Ishikawa (cell line): Measurements from ENCODE around the gene IRAK1BP1.

Experiments
- CEBPB ChIP-seq: IDR thresholded peaks from 2 replicates; pipeline ENCODE4 v1.6.1; 2012
- CREB1 ChIP-seq: IDR thresholded peaks from 2 replicates; pipeline ENCODE4 v1.6.1; 2012; ENCODE audit warnings: low read depth
- EGR1 ChIP-seq: IDR thresholded peaks from 2 replicates; pipeline ENCODE4 v1.6.1; 2012
- EP300 ChIP-seq: IDR thresholded peaks from 2 replicates; pipeline ENCODE4 v1.6.1; 2012; ENCODE audit warnings: borderline replicate concordance
- FOXM1 ChIP-seq: IDR thresholded peaks from 2 replicates; pipeline ENCODE4 v1.6.1; 2012; ENCODE audit warnings: low read depth, borderline replicate concordance
- MAX ChIP-seq: IDR thresholded peaks from 2 replicates; pipeline ENCODE4 v1.6.1; 2012
- NFIC ChIP-seq: IDR thresholded peaks from 2 replicates; pipeline ENCODE4 v1.6.1; 2012
- RAD21 ChIP-seq: IDR thresholded peaks from 2 replicates; pipeline ENCODE4 v1.6.1; 2012; ENCODE audit warnings: low read depth
- TAF1 ChIP-seq: IDR thresholded peaks from 2 replicates; pipeline ENCODE4 v1.6.1; 2012; ENCODE audit warnings: low read depth, mild to moderate bottlenecking
- TCF12 ChIP-seq: IDR thresholded peaks from 2 replicates; pipeline ENCODE4 v1.6.1; 2012; ENCODE audit warnings: low read depth
- TEAD4 ChIP-seq: IDR thresholded peaks from 2 replicates; pipeline ENCODE4 v1.6.1; 2012
- YY1 ChIP-seq: IDR thresholded peaks from 2 replicates; pipeline ENCODE4 v1.6.1; 2012; ENCODE audit warnings: low read depth
- ZBTB7A ChIP-seq: IDR thresholded peaks from 2 replicates; pipeline ENCODE4 v1.6.1; 2012; ENCODE audit warnings: low read depth
- TF ChIP-seq, protein P1 (sequence below): IDR thresholded peaks from 2 replicates; pipeline ENCODE4 v1.6.1; 2012
- TF ChIP-seq, protein P2 (sequence below): IDR thresholded peaks from 2 replicates; pipeline ENCODE4 v1.6.1; 2012; ENCODE audit warnings: low read depth, mild to moderate bottlenecking

IRAK1BP1 gene

DNA sequence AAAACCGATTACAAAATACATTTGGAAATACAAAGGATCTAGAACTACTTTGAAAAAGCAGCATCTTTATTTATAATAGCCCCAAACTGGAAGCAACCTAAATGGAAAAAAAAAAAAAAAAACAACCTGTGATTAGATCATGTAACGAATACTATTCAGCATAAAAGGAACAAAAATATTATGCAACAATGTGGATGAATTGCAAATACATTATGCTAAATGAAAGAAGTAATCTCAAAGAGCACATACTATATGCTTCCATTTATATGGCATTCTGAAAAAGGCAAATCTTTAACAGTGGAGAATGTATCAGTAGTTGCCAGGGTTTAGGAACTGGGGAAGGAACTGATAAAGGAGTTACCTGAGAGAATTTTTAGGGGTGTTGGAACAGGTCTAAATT, 28.9 kb downstream of the IRAK1BP1 start:
- TF ChIP-seq, protein P1, sequence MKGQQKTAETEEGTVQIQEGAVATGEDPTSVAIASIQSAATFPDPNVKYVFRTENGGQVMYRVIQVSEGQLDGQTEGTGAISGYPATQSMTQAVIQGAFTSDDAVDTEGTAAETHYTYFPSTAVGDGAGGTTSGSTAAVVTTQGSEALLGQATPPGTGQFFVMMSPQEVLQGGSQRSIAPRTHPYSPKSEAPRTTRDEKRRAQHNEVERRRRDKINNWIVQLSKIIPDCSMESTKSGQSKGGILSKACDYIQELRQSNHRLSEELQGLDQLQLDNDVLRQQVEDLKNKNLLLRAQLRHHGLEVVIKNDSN = no peak
- TF ChIP-seq YY1 = no peak
- no peak for TF ChIP-seq EGR1

GRCh38 chr6:78908621-78909020, 41.3 kb downstream of the IRAK1BP1 start:
- TF ChIP-seq EGR1 = no peak
- TF ChIP-seq, protein P1 = no peak
- TF ChIP-seq TAF1 = no peak
- TF ChIP-seq, protein P2, sequence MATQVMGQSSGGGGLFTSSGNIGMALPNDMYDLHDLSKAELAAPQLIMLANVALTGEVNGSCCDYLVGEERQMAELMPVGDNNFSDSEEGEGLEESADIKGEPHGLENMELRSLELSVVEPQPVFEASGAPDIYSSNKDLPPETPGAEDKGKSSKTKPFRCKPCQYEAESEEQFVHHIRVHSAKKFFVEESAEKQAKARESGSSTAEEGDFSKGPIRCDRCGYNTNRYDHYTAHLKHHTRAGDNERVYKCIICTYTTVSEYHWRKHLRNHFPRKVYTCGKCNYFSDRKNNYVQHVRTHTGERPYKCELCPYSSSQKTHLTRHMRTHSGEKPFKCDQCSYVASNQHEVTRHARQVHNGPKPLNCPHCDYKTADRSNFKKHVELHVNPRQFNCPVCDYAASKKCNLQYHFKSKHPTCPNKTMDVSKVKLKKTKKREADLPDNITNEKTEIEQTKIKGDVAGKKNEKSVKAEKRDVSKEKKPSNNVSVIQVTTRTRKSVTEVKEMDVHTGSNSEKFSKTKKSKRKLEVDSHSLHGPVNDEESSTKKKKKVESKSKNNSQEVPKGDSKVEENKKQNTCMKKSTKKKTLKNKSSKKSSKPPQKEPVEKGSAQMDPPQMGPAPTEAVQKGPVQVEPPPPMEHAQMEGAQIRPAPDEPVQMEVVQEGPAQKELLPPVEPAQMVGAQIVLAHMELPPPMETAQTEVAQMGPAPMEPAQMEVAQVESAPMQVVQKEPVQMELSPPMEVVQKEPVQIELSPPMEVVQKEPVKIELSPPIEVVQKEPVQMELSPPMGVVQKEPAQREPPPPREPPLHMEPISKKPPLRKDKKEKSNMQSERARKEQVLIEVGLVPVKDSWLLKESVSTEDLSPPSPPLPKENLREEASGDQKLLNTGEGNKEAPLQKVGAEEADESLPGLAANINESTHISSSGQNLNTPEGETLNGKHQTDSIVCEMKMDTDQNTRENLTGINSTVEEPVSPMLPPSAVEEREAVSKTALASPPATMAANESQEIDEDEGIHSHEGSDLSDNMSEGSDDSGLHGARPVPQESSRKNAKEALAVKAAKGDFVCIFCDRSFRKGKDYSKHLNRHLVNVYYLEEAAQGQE = no peak
- no peak for TF ChIP-seq NFIC
- no peak for TF ChIP-seq CREB1
- no peak for TF ChIP-seq TCF12
- no peak for TF ChIP-seq FOXM1
- TF ChIP-seq TEAD4 = no peak
- TF ChIP-seq MAX = no peak
- no peak for TF ChIP-seq RAD21

DNA sequence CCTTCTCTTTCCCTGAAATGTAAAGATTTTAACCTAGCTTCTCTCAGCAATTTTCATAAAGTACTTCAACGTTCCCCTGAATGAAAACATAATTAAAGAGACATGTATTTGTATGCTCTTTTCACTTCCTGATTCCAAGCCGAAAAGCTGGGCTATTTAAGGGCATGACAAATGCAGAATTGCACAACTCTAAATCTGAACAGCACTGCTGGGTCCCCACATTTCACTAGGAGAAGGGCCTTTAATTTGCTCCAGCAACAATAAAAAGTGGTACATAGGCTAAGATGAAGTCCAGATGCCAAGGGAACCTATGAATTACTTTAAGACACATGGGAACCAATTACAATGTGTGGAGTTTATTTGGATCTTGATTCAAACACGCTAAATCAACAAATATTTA, 42.0 kb downstream of the IRAK1BP1 start:
- TF ChIP-seq FOXM1 (no peak), TAF1 (no peak), EGR1 (no peak), RAD21 (no peak), EP300 (no peak), CEBPB (no peak), TEAD4 (no peak), TCF12 (no peak), CREB1 (no peak)
- TF ChIP-seq, protein P1 = no peak

DNA sequence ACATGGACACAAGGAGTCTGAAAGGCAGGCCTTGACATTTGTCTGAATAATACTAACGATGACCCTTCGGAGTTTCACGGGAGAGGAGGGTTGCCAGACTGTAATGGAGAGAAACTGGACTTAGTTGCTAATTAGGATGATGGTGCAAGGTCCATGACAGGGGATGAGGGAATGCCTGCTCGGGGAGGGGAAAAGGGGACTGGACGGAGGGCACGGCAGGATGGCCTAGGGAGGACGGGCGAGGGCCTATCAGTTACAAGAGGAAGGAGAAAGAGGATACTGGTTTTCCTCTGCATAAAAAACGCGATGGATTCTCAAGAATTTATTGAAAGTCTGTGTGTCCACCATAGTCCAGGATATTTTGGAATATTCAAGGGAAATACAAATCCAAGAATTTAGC, 42.7 kb downstream of the IRAK1BP1 start:
- TF ChIP-seq, protein P2 = no peak
- TF ChIP-seq RAD21 (no peak), TEAD4 (no peak), EGR1 (no peak), NFIC (no peak), CEBPB (no peak), YY1 (no peak), FOXM1 (no peak), TCF12 (no peak), TAF1 (no peak), ZBTB7A (no peak), MAX (no peak), EP300 (no peak), CREB1 (no peak)
- TF ChIP-seq, protein P1 = no peak

- TF ChIP-seq EGR1 (no peak), NFIC (no peak), YY1 (no peak), EP300 (no peak), TCF12 (no peak)
- TF ChIP-seq, protein P2 = no peak
Measured at GRCh38 chr6:78910591-78911171, 43.3 kb downstream of the IRAK1BP1 start.
